Kidney epithelial cell (primary cell): ENCODE results near the gene RAPGEF4. TPM values are rescaled to one million over a fixed set of nuclear protein-coding genes. Genes with fewer than 3 reads are reported as not detected.

Experiments used
- DNase-seq: peaks from one replicate; pipeline ENCODE4 v3.0.0-alpha.2; 2010; ENCODE audit warnings: low read depth
- H3K27me3 ChIP-seq: 2 replicates; pipeline ENCODE4 v1.6.0; 2011; ENCODE audit warnings: low read length; ENCODE audit not compliant: control insufficient read depth, insufficient read depth
- H3K36me3 ChIP-seq: 2 replicates; pipeline ENCODE4 v1.5.1; 2011; ENCODE audit warnings: low read length; ENCODE audit not compliant: control insufficient read depth, insufficient read depth
- H3K4me3 ChIP-seq: 2 replicates; pipeline ENCODE4 v1.5.1; 2011; ENCODE audit warnings: low read depth, mild to moderate bottlenecking, control low read depth, low read length
- total RNA-seq: library from RNA; depleted of rRNA; stranded (reverse); fragments of >200 nt; gene quantifications from 2 replicates; pipeline ENCODE4 v1.2.3, GENCODE V29; 2015
- TF ChIP-seq, protein P1 (sequence below): IDR thresholded peaks from 2 replicates; pipeline ENCODE4 v1.5.1; 2011; ENCODE audit warnings: mild to moderate bottlenecking, moderate library complexity, low read length, control low read depth, inconsistent platforms; ENCODE audit not compliant: insufficient read depth, poor library complexity, severe bottlenecking

Gene RAPGEF4
- total RNA-seq, 1 donor from 2014 or later, result 0.71 TPM

DNA sequence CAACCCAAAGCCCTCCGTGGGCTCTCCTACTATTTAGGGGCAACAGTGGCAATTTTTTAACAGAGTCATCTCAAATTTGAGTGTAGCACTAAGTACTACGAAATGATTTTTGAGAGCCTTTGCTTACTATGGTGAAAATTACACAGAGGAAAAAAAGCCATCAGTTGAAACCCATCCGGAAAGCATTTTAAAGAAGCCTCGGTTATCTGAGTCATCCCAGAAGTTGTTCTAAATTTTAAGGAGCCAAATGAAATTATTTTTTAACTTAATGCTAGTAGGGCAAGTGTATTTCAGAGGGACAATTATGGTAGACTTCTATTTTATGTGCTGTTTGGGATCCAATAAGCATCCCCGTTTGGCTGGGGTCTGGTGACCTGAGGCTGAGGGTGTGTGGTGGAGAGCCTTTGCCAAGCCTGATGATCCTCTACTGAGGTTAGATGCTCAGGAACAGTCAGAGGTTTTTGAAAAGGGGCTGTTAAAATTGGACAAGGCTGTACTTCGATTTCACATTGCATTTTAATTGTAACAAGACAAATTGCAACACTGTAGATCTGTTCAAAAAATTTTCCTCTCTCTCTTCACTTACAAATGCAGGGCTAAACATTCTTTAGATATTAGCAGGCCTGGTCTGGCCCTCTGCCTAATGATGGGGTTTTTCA is 47.0 kb downstream of the RAPGEF4 start:
- DNase-seq, result no peak
- Histone ChIP-seq H3K4me3 (no peak overlapping the region), H3K36me3 (no peaks in the 10 kb centered on the region), H3K27me3 (no peaks in the 10 kb centered on the region)
- TF ChIP-seq, protein P1, sequence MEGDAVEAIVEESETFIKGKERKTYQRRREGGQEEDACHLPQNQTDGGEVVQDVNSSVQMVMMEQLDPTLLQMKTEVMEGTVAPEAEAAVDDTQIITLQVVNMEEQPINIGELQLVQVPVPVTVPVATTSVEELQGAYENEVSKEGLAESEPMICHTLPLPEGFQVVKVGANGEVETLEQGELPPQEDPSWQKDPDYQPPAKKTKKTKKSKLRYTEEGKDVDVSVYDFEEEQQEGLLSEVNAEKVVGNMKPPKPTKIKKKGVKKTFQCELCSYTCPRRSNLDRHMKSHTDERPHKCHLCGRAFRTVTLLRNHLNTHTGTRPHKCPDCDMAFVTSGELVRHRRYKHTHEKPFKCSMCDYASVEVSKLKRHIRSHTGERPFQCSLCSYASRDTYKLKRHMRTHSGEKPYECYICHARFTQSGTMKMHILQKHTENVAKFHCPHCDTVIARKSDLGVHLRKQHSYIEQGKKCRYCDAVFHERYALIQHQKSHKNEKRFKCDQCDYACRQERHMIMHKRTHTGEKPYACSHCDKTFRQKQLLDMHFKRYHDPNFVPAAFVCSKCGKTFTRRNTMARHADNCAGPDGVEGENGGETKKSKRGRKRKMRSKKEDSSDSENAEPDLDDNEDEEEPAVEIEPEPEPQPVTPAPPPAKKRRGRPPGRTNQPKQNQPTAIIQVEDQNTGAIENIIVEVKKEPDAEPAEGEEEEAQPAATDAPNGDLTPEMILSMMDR, result no peak

DNA sequence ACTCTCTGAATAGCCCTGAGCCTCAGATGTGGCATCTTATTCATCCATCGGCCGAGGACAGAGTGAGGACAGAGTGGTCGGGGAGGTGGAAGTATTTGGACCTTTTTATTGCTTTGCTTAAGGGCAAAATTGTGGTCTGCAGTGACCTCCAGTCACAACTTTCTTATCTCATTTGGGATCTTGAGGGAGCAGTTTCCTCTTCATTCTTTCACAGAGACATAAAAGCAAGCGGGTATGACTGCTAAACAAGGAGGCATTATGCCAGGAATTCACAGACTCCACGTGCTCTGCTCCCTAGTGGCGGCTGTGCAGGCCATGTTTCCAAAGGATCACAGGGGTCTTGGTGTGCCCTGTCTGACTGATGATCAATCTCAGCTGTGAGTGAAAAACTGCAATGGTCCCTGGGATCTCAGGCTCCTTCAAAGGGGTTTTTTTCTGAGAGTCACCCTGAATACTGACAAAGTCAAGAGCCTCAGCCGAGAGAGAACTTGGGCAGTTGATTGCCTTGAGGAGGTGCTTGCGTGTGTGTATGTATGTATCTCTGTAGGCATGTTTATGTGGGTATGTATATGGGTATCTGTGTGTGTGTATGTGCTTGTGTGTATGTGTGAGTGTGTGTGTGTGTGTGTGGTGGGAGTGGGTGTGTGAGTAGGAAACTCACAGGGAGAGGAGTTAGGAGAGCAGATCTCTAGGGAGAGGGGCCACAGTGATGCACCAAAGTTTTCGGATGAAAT is 47.7 kb downstream of the RAPGEF4 start:
- TF ChIP-seq, protein P1, result peak; percentile 31
- H3K27me3 ChIP-seq, result no peaks in the 10 kb centered on the region
- DNase-seq, result peak; percentile 86
- H3K4me3 ChIP-seq, result no peak overlapping the region
- H3K36me3 ChIP-seq, result no peaks in the 10 kb centered on the region

DNA sequence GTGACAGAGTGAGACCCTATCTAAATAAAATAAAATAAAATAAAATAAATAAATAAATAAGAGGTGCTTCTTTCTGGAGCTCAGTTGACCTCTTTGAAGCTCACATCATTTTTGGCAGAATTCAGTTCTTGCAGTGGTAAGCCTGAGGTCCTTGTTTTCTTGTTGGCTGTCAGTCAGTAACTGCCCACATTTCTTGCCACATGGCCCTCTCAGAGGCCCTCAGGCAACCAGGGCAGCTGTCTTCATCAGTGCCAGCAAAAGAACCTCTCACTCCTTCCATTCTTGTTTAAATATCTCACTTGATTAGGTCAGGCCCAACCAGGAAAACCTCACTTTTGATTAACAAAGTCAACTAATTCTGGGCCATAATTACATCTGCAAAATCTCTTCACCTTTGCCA is 53.2 kb downstream of the RAPGEF4 start:
- H3K4me3 ChIP-seq, result no peak overlapping the region
- H3K27me3 ChIP-seq, result no peaks in the 10 kb centered on the region
- TF ChIP-seq, protein P1, result no peak
- H3K36me3 ChIP-seq, result no peaks in the 10 kb centered on the region
- no peak for DNase-seq

DNA sequence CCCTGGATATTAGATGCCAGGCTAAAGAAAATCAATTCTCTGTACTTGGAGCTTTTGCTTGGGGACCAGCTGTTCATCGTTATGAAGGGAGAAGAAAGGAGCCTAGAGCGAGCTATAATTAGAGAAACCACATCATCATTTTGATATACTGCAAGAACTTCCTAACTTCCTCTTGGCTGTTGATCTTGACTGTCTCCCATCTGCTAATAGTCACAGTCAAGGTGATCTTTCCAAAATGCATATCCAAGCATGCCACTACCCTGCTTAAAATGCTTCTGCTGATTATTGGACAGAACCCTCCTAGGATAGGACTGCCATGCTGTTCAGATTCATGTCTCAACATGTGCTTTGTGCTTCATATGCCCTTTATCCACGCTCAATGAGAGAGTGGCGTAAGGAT is 54.8 kb downstream of the RAPGEF4 start:
- Histone ChIP-seq H3K36me3 (no peaks in the 10 kb centered on the region), H3K27me3 (no peaks in the 10 kb centered on the region), H3K4me3 (no peak overlapping the region)
- DNase-seq, result no peak
- TF ChIP-seq, protein P1, result no peak

DNA sequence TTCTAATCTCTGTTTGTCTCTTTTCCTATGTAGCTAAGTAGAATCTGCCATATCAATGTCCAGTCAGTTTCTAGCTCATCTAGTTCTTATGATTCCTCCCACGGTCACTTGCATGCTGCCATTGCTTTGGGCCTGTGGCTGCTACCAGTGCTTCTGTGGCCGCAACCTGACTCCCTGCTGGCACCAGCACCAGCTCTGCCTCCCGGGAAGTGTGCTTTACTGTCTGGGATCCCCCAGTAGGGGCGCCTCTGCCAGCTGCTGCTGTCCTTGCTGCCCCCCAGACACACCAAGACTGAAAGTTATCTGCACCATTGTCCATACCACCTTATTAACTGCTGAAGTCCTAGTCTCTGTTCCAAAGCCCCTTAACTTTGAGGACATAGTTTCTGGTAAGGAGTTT is 56.3 kb downstream of the RAPGEF4 start:
- Histone ChIP-seq H3K36me3 (no peaks in the 10 kb centered on the region), H3K4me3 (no peak overlapping the region), H3K27me3 (no peaks in the 10 kb centered on the region)
- DNase-seq, result no peak
- TF ChIP-seq, protein P1, result no peak
